Smooth muscle cell (in vitro differentiated cells): ENCODE results near the gene BHLHE23. TPM values are rescaled to one million over a fixed set of nuclear protein-coding genes. Genes with fewer than 3 reads are reported as not detected.

Experiments used
- DNase-seq: peaks from one replicate; lab custom pipeline; 2025; ENCODE audit not compliant: unreplicated experiment; lab: John Stamatoyannopoulos, UW
- H2AFZ ChIP-seq: fragments of 200-600 bp; sonication (generic); 2 replicates; pipeline ENCODE4 v1.6.0; 2016; ENCODE audit warnings: antibody characterized with exemption, low read depth, mild to moderate bottlenecking
- H3F3A ChIP-seq: fragments of 200-600 bp; sonication (generic); 2 replicates; pipeline ENCODE4 v1.6.0; 2017; ENCODE audit warnings: antibody characterized with exemption, low read depth
- H3K27ac ChIP-seq: fragments of 200-600 bp; sonication (generic); 2 replicates; pipeline ENCODE4 v1.5.1; 2016; ENCODE audit warnings: low read depth, mild to moderate bottlenecking
- H3K27me3 ChIP-seq: fragments of 200-600 bp; sonication (generic); 2 replicates; pipeline ENCODE4 v1.6.1; 2016; ENCODE audit warnings: low read depth, mild to moderate bottlenecking
- H3K36me3 ChIP-seq: fragments of 200-600 bp; sonication (generic); 2 replicates; pipeline ENCODE4 v1.5.1; 2016; ENCODE audit warnings: low read depth
- H3K4me1 ChIP-seq: fragments of 200-600 bp; sonication (generic); 2 replicates; pipeline ENCODE4 v1.5.1; 2016; ENCODE audit warnings: low read depth
- H3K4me2 ChIP-seq: fragments of 200-600 bp; sonication (generic); 2 replicates; pipeline ENCODE4 v1.6.0; 2016; ENCODE audit warnings: mild to moderate bottlenecking
- H3K4me3 ChIP-seq: fragments of 200-600 bp; sonication (generic); 2 replicates; pipeline ENCODE4 v1.5.1; 2016; ENCODE audit warnings: mild to moderate bottlenecking
- H3K79me2 ChIP-seq: fragments of 200-600 bp; sonication (generic); 2 replicates; pipeline ENCODE4 v1.6.0; 2016; ENCODE audit warnings: low read depth, mild to moderate bottlenecking
- H3K9ac ChIP-seq: fragments of 200-600 bp; sonication (generic); 2 replicates; pipeline ENCODE4 v1.6.0; 2016; ENCODE audit warnings: low read depth
- H3K9me3 ChIP-seq: fragments of 200-600 bp; sonication (generic); replicated peaks from 2 replicates; pipeline ENCODE4 v1.5.1; 2016; ENCODE audit warnings: low read depth
- H4K20me1 ChIP-seq: fragments of 200-600 bp; sonication (generic); 2 replicates; pipeline ENCODE4 v1.6.0; 2016; ENCODE audit warnings: low read depth
- WGBS: methylation state at CpG from one replicate; pipeline ENCODE4 v1.1.7; 2016; ENCODE audit warnings: low lambda C conversion rate; 5-methylcytosine and 5-hydroxymethylcytosine counted together
- polyA plus RNA-seq: library from polyadenylated mRNA; unstranded; fragments of >200 nt; fragmentation: Nextera tagmentation; extraction: Ambion mirVana; gene quantifications from 2 replicates; pipeline ENCODE4 v1.2.1, GENCODE V29; 2016
- total RNA-seq: library from RNA; depleted of rRNA; stranded (reverse); fragments of >200 nt; gene quantifications from 2 replicates; pipeline ENCODE4 v1.2.3, GENCODE V29; 2014
- TF ChIP-seq, protein P1 (sequence below): fragments of 200-600 bp; sonication (generic); IDR thresholded peaks from 2 replicates; pipeline ENCODE4 v1.5.1; 2017; ENCODE audit warnings: borderline replicate concordance, mild to moderate bottlenecking, antibody characterized with exemption; ENCODE audit not compliant: insufficient read depth, poor library complexity, severe bottlenecking

The BHLHE23 gene
- total and polyA plus RNA-seq, 2 experiments from 2014 or later: not detected

DNA sequence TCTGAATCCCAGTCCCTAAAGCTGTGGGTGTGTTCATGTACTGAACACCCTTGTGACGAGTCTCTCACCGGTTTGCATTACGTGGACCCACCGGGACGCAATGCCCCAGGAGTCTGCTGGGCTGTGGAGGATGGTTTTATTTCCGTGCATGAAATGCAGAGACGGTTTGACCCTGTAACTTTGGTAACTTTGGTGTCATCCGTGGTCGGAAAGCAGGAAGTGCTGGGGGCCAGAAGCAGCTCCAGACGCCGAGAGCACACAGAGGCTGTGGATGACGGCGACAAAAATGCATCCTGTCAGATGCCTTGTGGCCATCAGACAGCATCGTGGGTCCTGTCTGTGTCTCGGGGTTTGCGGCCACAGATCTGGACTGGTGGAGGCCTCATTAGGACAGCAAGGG lies 7.2 kb downstream of the BHLHE23 start:
- Histone ChIP-seq H3F3A (no peaks in the 10 kb centered on the region), H3K4me1 (no peaks in the 10 kb centered on the region)
- 88% methylated on average over 16 of the region's 16 CpGs for WGBS

DNA sequence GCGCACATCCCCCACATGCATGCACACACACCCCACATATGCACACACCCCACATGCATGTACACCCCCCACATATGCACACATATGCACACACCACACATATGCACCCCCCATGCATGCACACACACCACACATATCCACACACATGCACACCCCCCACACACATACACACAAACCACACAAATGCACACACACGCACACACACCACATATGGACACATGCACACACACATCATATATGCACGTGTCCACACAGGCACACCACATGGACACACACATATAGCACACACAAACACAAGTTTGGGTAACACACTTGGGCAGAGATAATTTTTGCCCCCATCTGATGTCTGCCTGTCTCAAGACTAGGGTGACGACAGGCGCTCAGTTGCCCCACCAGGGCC lies 8.3 kb downstream of the BHLHE23 start:
- Histone ChIP-seq H3K9ac (no peak overlapping the region), H3K9me3 (no peaks in the 10 kb centered on the region), H4K20me1 (no peaks in the 10 kb centered on the region), H3K4me3 (no peak overlapping the region), H3K4me2 (no peak overlapping the region), H3K36me3 (no peaks in the 10 kb centered on the region), H3K4me1 (no peaks in the 10 kb centered on the region), H3K27me3 (peaks cover 47% of the 10 kb centered on the region), H3F3A (no peaks in the 10 kb centered on the region), H3K79me2 (no peaks in the 10 kb centered on the region), H3K27ac (no peak overlapping the region), H2AFZ (no peak overlapping the region)
- TF ChIP-seq, protein P1, sequence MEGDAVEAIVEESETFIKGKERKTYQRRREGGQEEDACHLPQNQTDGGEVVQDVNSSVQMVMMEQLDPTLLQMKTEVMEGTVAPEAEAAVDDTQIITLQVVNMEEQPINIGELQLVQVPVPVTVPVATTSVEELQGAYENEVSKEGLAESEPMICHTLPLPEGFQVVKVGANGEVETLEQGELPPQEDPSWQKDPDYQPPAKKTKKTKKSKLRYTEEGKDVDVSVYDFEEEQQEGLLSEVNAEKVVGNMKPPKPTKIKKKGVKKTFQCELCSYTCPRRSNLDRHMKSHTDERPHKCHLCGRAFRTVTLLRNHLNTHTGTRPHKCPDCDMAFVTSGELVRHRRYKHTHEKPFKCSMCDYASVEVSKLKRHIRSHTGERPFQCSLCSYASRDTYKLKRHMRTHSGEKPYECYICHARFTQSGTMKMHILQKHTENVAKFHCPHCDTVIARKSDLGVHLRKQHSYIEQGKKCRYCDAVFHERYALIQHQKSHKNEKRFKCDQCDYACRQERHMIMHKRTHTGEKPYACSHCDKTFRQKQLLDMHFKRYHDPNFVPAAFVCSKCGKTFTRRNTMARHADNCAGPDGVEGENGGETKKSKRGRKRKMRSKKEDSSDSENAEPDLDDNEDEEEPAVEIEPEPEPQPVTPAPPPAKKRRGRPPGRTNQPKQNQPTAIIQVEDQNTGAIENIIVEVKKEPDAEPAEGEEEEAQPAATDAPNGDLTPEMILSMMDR: no peak
- 80% methylated on average over 5 of the region's 5 CpGs for WGBS
- no peak for DNase-seq

More for the DNA sequence above, 7.2 kb downstream of the BHLHE23 start:
- no peak for DNase-seq
- H3K9ac ChIP-seq: no peak overlapping the region
- H3K36me3 ChIP-seq: no peaks in the 10 kb centered on the region
- TF ChIP-seq, protein P1: no peak
- H3K27ac ChIP-seq: no peak overlapping the region
- peaks cover 58% of the 10 kb centered on the region for H3K27me3 ChIP-seq
- H3K9me3 ChIP-seq: no peaks in the 10 kb centered on the region
- no peaks in the 10 kb centered on the region for H3K79me2 ChIP-seq
- H2AFZ ChIP-seq: no peak overlapping the region
- H4K20me1 ChIP-seq: no peaks in the 10 kb centered on the region
- no peak overlapping the region for H3K4me2 ChIP-seq
- H3K4me3 ChIP-seq: no peak overlapping the region

DNA sequence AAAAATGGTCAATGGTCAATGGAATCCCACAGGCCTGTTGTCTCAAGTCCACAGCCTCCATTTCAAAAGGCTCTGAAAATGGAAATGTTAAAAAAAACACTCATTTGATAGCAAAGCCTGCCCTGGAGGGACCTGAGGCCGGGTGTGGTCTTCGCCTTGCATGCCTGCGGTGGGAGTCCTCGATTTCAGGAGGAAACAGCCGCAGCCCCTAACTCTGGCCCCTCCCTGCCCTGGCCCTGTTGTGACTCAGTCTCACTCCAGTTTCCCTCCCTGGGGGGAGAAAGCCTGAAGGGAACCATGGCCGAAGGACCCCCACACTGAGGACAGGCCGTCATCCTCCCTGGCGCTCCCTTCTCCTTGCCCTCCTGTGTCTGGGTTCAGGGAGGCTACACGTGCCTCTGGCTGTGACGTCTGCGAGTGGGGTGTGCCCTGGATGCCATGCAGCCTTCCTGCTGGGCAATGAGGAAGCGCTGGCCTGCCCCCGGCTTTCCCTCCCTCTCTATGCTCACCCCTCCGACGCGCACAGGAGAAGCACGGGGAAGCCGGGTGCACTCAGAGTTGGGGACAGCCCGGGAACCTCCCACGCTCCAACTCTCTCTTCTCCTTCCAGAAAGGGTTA lies 9.2 kb downstream of the BHLHE23 start:
- Histone ChIP-seq H3K27ac (no peak overlapping the region), H3K79me2 (no peaks in the 10 kb centered on the region), H3K4me3 (no peak overlapping the region), H3F3A (no peaks in the 10 kb centered on the region), H4K20me1 (no peaks in the 10 kb centered on the region), H2AFZ (no peak overlapping the region), H3K9me3 (no peaks in the 10 kb centered on the region), H3K4me2 (no peak overlapping the region), H3K9ac (no peak overlapping the region), H3K36me3 (no peaks in the 10 kb centered on the region), H3K4me1 (no peaks in the 10 kb centered on the region), H3K27me3 (peaks cover 38% of the 10 kb centered on the region)
- TF ChIP-seq, protein P1: no peak
- 70% methylated on average over 20 of the region's 20 CpGs for WGBS
- no peak for DNase-seq

DNA sequence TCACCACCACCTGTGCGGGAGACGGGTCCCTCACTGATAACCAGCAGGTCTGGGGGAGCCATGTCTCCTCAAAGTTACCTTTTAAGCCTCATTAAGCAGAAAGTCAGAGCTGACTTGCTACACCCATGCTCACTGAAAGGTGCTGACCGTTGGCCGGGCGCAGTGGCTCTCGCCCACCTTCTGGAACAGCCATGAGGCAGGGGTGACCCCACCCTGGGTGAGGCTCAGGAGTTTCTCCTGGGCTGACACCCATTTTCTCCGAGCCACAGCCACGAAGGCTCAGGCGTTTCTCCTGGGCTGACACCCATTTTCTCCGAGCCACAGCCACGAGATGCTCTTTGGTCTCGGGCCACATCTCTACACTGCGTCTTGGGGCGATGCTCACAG lies 10.2 kb downstream of the BHLHE23 start:
- H3K36me3 ChIP-seq: no peaks in the 10 kb centered on the region
- peaks cover 31% of the 10 kb centered on the region for H3K27me3 ChIP-seq
- no peak overlapping the region for H2AFZ ChIP-seq
- TF ChIP-seq, protein P1: no peak
- no peak overlapping the region for H3K9ac ChIP-seq
- no peak overlapping the region for H3K27ac ChIP-seq
- H3K4me2 ChIP-seq: no peak overlapping the region
- no peaks in the 10 kb centered on the region for H3K9me3 ChIP-seq
- H4K20me1 ChIP-seq: no peaks in the 10 kb centered on the region
- H3F3A ChIP-seq: no peaks in the 10 kb centered on the region
- WGBS: 89% methylated on average over 14 of the region's 14 CpGs
- no peaks in the 10 kb centered on the region for H3K79me2 ChIP-seq
- DNase-seq: no peak
- no peak overlapping the region for H3K4me3 ChIP-seq
- H3K4me1 ChIP-seq: no peaks in the 10 kb centered on the region
